GM23248 (cell line): Measurements from ENCODE around the gene EML4. TPM values are rescaled to one million over a fixed set of nuclear protein-coding genes. Genes with fewer than 3 reads are reported as not detected.

ENCODE experiments used
- DNase-seq: peaks from one replicate; pipeline ENCODE4 v3.0.0-alpha.2; 2015
- H2AFZ ChIP-seq: fragments of 200-600 bp; sonication (generic); 2 replicates; pipeline ENCODE4 v1.6.1; 2016; ENCODE audit warnings: antibody characterized with exemption
- H3F3A ChIP-seq: fragments of 200-600 bp; sonication (generic); 2 replicates; pipeline ENCODE4 v1.6.1; 2016; ENCODE audit warnings: mild to moderate bottlenecking, antibody characterized with exemption, mixed run types; ENCODE audit not compliant: insufficient read depth
- H3K27ac ChIP-seq: fragments of 200-600 bp; sonication (generic); 2 replicates; pipeline ENCODE4 v1.5.1; 2016; ENCODE audit warnings: mild to moderate bottlenecking
- H3K27me3 ChIP-seq: fragments of 200-600 bp; sonication (generic); replicated peaks from 2 replicates; pipeline ENCODE4 v1.6.1; 2016; ENCODE audit warnings: mild to moderate bottlenecking; ENCODE audit not compliant: insufficient read depth
- H3K36me3 ChIP-seq: fragments of 200-600 bp; sonication (generic); 2 replicates; pipeline ENCODE4 v1.6.1; 2016; ENCODE audit warnings: low read depth, mild to moderate bottlenecking
- H3K4me1 ChIP-seq: fragments of 200-600 bp; sonication (generic); 2 replicates; pipeline ENCODE4 v1.6.1; 2016; ENCODE audit warnings: mild to moderate bottlenecking; ENCODE audit not compliant: insufficient read depth
- H3K4me2 ChIP-seq: fragments of 200-600 bp; sonication (generic); one replicate; pipeline ENCODE4 v1.6.1; 2016; ENCODE audit warnings: mild to moderate bottlenecking; ENCODE audit not compliant: unreplicated experiment
- H3K4me3 ChIP-seq: fragments of 200-600 bp; sonication (generic); 2 replicates; pipeline ENCODE4 v1.5.1; 2016; ENCODE audit warnings: mild to moderate bottlenecking
- H3K79me2 ChIP-seq: fragments of 200-600 bp; sonication (generic); 2 replicates; pipeline ENCODE4 v1.6.1; 2016; ENCODE audit warnings: mild to moderate bottlenecking; ENCODE audit not compliant: insufficient read depth
- H3K9ac ChIP-seq: fragments of 200-600 bp; sonication (generic); 2 replicates; pipeline ENCODE4 v1.6.1; 2016; ENCODE audit warnings: mild to moderate bottlenecking
- H3K9me2 ChIP-seq: fragments of 200-600 bp; sonication (generic); 2 replicates; pipeline ENCODE4 v1.6.1; 2016; ENCODE audit warnings: mixed run types, mild to moderate bottlenecking, moderate library complexity; ENCODE audit not compliant: insufficient read depth
- H3K9me3 ChIP-seq: fragments of 200-600 bp; sonication (generic); one replicate; pipeline ENCODE4 v1.6.1; 2017; ENCODE audit warnings: low read depth
- H4K20me1 ChIP-seq: fragments of 200-600 bp; sonication (generic); 2 replicates; pipeline ENCODE4 v1.6.0; 2016; ENCODE audit not compliant: insufficient read depth
- EZH2 ChIP-seq: fragments of 200-600 bp; sonication (generic); IDR thresholded peaks from 2 replicates; pipeline ENCODE4 v1.6.1; 2018; ENCODE audit warnings: antibody characterized with exemption, mild to moderate bottlenecking; ENCODE audit not compliant: insufficient read depth, poor library complexity, severe bottlenecking
- EZH2phosphoT487 ChIP-seq: fragments of 200-600 bp; sonication (generic); IDR thresholded peaks from 2 replicates; pipeline ENCODE4 v1.6.1; 2018; ENCODE audit warnings: antibody characterized with exemption, moderate library complexity, mild to moderate bottlenecking, low read depth; ENCODE audit not compliant: insufficient read depth
- WGBS, 2 experiments: methylation state at CpG; one replicate each; pipeline ENCODE4 v1.1.6; 2015 to 2017; ENCODE audit warnings: low lambda C conversion rate in 2 of 2, low coverage in 1 of 2; ENCODE audit errors: missing lambda C conversion rate in 2 of 2; 5-methylcytosine and 5-hydroxymethylcytosine counted together
- in situ Hi-C: fragments of 300-500 bp; cut with MboI; formaldehyde crosslinking; loops from 2 replicates; pipeline ENCODE4 v1.15.0; 2020
- polyA plus RNA-seq: library from polyadenylated mRNA; unstranded; fragments of >200 nt; fragmentation: Nextera tagmentation; extraction: Ambion mirVana; gene quantifications from 2 replicates; pipeline ENCODE4 v1.2.1, GENCODE V29; 2016
- total RNA-seq: library from RNA; depleted of rRNA; stranded (reverse); fragments of >200 nt; shearing (Covaris generic); gene quantifications from 2 replicates; pipeline ENCODE4 v1.2.3, GENCODE V29; 2014

EML4 gene
- total and polyA plus RNA-seq, 2 experiments from 2014 or later, result 19.3 to 21.7 TPM

DNA sequence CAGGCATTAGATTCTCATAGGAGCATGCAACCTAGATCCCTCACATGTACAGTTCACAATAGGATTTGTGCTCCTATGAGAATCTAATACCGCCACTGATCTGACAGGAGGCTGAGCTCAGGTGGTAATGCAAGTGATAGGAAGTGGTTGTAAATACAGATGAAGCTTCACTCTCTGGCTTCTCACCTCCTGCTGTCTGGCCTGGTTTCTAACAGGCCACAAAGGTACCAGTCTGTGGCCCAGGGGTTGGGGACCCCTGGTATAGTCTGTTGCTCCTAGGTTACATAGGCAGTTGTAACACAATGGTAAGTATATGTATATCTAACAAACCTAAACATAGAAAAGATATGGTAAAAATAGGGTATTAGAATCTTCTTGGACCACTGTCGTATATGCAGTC, 81.8 kb downstream of the EML4 start:
- no peaks in the 10 kb centered on the region for H3F3A ChIP-seq
- TF ChIP-seq EZH2phosphoT487 (no peak), EZH2 (no peak)
- H3K4me3 ChIP-seq, result no peak overlapping the region
- H4K20me1 ChIP-seq, result no peaks in the 10 kb centered on the region
- no peaks in the 10 kb centered on the region for H3K36me3 ChIP-seq
- H3K27me3 ChIP-seq, result no peaks in the 10 kb centered on the region
- no peaks in the 10 kb centered on the region for H3K4me1 ChIP-seq
- DNase-seq, result no peak
- no peaks in the 10 kb centered on the region for H3K9me3 ChIP-seq
- no peak overlapping the region for H2AFZ ChIP-seq
- H3K27ac ChIP-seq, result no peak overlapping the region
- WGBS, 2 experiments, result 100% methylated on average over 2 of the region's 2 CpGs
- in situ Hi-C loops, result no loop called here
- H3K9ac ChIP-seq, result no peak overlapping the region
- no peaks in the 10 kb centered on the region for H3K9me2 ChIP-seq
- no peak overlapping the region for H3K4me2 ChIP-seq
- H3K79me2 ChIP-seq, result no peaks in the 10 kb centered on the region

DNA sequence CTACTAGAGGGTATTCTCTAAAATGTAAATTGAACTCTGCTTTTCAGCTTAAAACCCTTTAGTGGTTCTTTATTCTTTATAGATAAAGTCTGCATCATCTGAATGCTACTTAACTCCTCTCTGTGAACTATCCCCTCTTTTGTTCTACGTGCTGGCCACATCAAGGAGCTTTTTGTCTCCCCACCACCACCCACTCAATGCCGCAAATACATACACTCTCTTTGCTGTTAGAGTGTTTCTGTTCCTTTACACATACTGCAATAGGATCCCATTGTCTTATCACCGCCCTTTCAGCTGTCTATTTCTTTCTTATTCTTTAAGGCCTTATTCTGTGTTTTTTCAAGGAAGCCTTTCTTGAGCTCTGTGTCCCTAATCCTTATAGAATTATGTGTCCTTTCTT, 83.3 kb downstream of the EML4 start:
- Histone ChIP-seq H3K27ac (no peak overlapping the region), H2AFZ (no peak overlapping the region), H3K9me2 (no peaks in the 10 kb centered on the region), H3K27me3 (no peaks in the 10 kb centered on the region), H3K9me3 (no peaks in the 10 kb centered on the region), H3K9ac (no peak overlapping the region), H3K4me2 (no peak overlapping the region), H3F3A (no peaks in the 10 kb centered on the region), H3K79me2 (no peaks in the 10 kb centered on the region), H3K36me3 (no peaks in the 10 kb centered on the region), H3K4me3 (no peak overlapping the region), H3K4me1 (no peaks in the 10 kb centered on the region), H4K20me1 (no peaks in the 10 kb centered on the region)
- in situ Hi-C loops, result no loop called here
- WGBS, 2 experiments, result 97 to 99% methylated on average over 3 of the region's 3 CpGs
- TF ChIP-seq EZH2 (no peak), EZH2phosphoT487 (no peak)
- DNase-seq, result no peak

DNA sequence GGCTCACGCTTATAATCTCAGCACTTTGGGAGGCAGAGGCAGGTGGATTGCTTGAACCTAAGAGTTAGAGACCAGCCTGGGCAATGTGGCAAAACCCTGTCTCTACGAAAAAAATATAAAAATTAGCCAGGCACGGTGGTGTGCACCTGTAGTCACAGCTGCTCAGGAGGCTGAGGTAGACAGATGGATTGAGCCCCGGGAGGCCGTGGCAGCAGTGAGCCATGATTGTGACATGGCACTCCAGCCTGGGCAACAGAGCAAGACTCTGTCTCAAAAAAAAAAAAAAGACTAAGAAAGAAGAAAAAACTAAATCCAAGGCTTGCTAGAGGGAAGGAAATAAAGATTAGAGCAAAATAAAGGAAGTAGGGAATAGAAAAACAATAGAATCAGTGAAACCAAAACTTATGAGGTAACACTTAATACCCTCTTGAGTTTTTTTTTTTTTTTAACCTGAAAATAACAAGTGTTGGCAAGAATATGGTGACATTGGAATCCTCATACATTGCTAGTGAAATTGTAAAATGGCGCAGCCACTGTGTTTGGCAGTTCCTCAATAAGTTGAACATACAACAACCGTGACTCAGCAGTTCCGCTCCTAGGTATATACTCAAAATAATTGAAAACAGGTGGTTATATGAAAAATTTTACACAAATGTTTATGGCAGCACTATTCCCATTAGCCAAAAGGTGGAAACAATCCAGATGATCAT, 85.2 kb downstream of the EML4 start:
- Histone ChIP-seq H3K27ac (no peak overlapping the region), H4K20me1 (no peaks in the 10 kb centered on the region), H3K4me3 (no peak overlapping the region), H3K9me2 (no peaks in the 10 kb centered on the region), H3K36me3 (no peaks in the 10 kb centered on the region), H3K4me2 (no peak overlapping the region), H3K27me3 (no peaks in the 10 kb centered on the region), H2AFZ (no peak overlapping the region), H3K9me3 (no peaks in the 10 kb centered on the region), H3F3A (no peaks in the 10 kb centered on the region), H3K79me2 (no peaks in the 10 kb centered on the region), H3K9ac (no peak overlapping the region), H3K4me1 (no peaks in the 10 kb centered on the region)
- DNase-seq, result peak; percentile 3
- TF ChIP-seq EZH2 (no peak), EZH2phosphoT487 (no peak)
- WGBS, 2 experiments, result 88 to 89% methylated on average over 8 of the region's 8 CpGs
- in situ Hi-C loops, result no loop called here

DNA sequence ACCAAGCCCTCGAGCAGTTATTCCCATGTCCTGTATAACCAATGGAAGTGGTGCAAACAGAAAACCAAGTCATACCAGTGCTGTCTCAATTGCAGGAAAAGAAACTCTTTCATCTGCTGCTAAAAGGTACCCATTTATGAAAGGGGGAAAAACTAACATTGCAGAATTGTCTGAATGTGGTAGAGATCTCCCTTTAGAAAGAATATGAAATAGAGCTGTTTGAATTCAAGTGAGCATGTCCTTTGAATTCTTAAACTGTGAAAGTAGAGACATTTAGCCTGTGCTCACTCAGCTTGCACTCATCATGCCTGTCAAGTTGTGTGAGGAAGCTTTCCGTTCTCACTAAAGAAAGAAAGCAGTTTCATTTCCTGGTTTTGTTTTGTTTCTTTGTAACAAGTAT, 87.4 kb downstream of the EML4 start:
- Histone ChIP-seq H3K9me2 (no peaks in the 10 kb centered on the region), H4K20me1 (no peaks in the 10 kb centered on the region), H3K36me3 (no peaks in the 10 kb centered on the region), H3K27ac (no peak overlapping the region), H3K4me2 (no peak overlapping the region), H3K27me3 (no peaks in the 10 kb centered on the region), H3K4me3 (no peak overlapping the region), H3K79me2 (no peaks in the 10 kb centered on the region), H3K9me3 (no peaks in the 10 kb centered on the region), H3K9ac (no peak overlapping the region), H3F3A (no peaks in the 10 kb centered on the region), H2AFZ (no peak overlapping the region), H3K4me1 (no peaks in the 10 kb centered on the region)
- no peak for DNase-seq
- TF ChIP-seq EZH2phosphoT487 (no peak), EZH2 (no peak)
- in situ Hi-C loops, result no loop called here
- WGBS, 2 experiments, result 91 to 98% methylated on average over 2 of the region's 2 CpGs
